Hepatocyte (in vitro differentiated cells): ENCODE measurements around the gene VWF. TPM values are rescaled to one million over a fixed set of nuclear protein-coding genes. Genes with fewer than 3 reads are reported as not detected.

Experiments used
- DNase-seq: peaks from one replicate; pipeline ENCODE4 v3.0.0-alpha.2; 2016; ENCODE audit warnings: low spot score
- H2AFZ ChIP-seq: fragments of 200-600 bp; sonication (generic); 2 replicates; pipeline ENCODE4 v1.6.0; 2016; ENCODE audit warnings: antibody characterized with exemption, mild to moderate bottlenecking
- H3K27ac ChIP-seq: fragments of 200-600 bp; sonication (generic); 2 replicates; pipeline ENCODE4 v1.5.1; 2016; ENCODE audit warnings: mild to moderate bottlenecking
- H3K27me3 ChIP-seq: fragments of 200-600 bp; sonication (generic); 2 replicates; pipeline ENCODE4 v1.6.1; 2016
- H3K36me3 ChIP-seq: fragments of 200-600 bp; sonication (generic); replicated peaks from 2 replicates; pipeline ENCODE4 v1.5.1; 2016; ENCODE audit warnings: low read depth; ENCODE audit not compliant: insufficient read depth
- H3K4me1 ChIP-seq: fragments of 200-600 bp; sonication (generic); 2 replicates; pipeline ENCODE4 v1.5.1; 2016; ENCODE audit warnings: mild to moderate bottlenecking, moderate library complexity; ENCODE audit not compliant: insufficient read depth
- H3K4me2 ChIP-seq: fragments of 200-600 bp; sonication (generic); 2 replicates; pipeline ENCODE4 v1.6.0; 2016
- H3K4me3 ChIP-seq: fragments of 200-600 bp; sonication (generic); 2 replicates; pipeline ENCODE4 v1.5.1; 2016; ENCODE audit warnings: mild to moderate bottlenecking
- H3K79me2 ChIP-seq: fragments of 200-600 bp; sonication (generic); 2 replicates; pipeline ENCODE4 v1.6.0; 2017; ENCODE audit warnings: mild to moderate bottlenecking
- H3K9me2 ChIP-seq: fragments of 200-600 bp; sonication (generic); replicated peaks from 2 replicates; pipeline ENCODE4 v1.6.0; 2017; ENCODE audit warnings: mild to moderate bottlenecking; ENCODE audit not compliant: insufficient read depth
- H3K9me3 ChIP-seq: fragments of 200-600 bp; sonication (generic); 2 replicates; pipeline ENCODE4 v1.5.1; 2016; ENCODE audit warnings: low read depth, mild to moderate bottlenecking
- H4K20me1 ChIP-seq: fragments of 200-600 bp; sonication (generic); 2 replicates; pipeline ENCODE4 v1.6.0; 2016; ENCODE audit warnings: mild to moderate bottlenecking; ENCODE audit not compliant: insufficient read depth, poor library complexity, severe bottlenecking
- CTCF ChIP-seq: fragments of 200-600 bp; sonication (generic); IDR thresholded peaks from 2 replicates; pipeline ENCODE4 v1.5.1; 2016; ENCODE audit warnings: antibody characterized with exemption, mild to moderate bottlenecking; ENCODE audit not compliant: poor library complexity
- EZH2 ChIP-seq: fragments of 200-600 bp; sonication (generic); IDR thresholded peaks from 2 replicates; pipeline ENCODE4 v1.6.1; 2016; ENCODE audit warnings: antibody characterized with exemption, mild to moderate bottlenecking, borderline replicate concordance
- EZH2phosphoT487 ChIP-seq: fragments of 200-600 bp; sonication (generic); IDR thresholded peaks from one replicate; pipeline ENCODE4 v1.6.1; 2018; ENCODE audit warnings: antibody characterized with exemption, mild to moderate bottlenecking, low read depth, moderate library complexity; ENCODE audit not compliant: unreplicated experiment, severe bottlenecking
- WGBS: methylation state at CpG from one replicate; pipeline ENCODE4 v1.1.6; 2016; ENCODE audit warnings: low lambda C conversion rate; ENCODE audit errors: missing lambda C conversion rate; 5-methylcytosine and 5-hydroxymethylcytosine counted together
- polyA plus RNA-seq: library from polyadenylated mRNA; unstranded; fragments of >200 nt; fragmentation: Nextera tagmentation; extraction: Ambion mirVana; gene quantifications from 2 replicates; pipeline ENCODE4 v1.2.1, GENCODE V29; 2016
- total RNA-seq: library from RNA; depleted of rRNA; stranded (reverse); fragments of >200 nt; gene quantifications from 2 replicates; pipeline ENCODE4 v1.2.3, GENCODE V29; 2014

The VWF gene
- total and polyA plus RNA-seq, 2 experiments from 2014 or later = 0.20 to 0.77 TPM

- Histone ChIP-seq H3K27me3 (no peaks in the 10 kb centered on the region), H4K20me1 (no peaks in the 10 kb centered on the region), H3K4me1 (no peaks in the 10 kb centered on the region), H3K9me3 (no peaks in the 10 kb centered on the region), H2AFZ (no peak overlapping the region), H3K4me2 (no peak overlapping the region), H3K27ac (no peak overlapping the region), H3K79me2 (no peaks in the 10 kb centered on the region), H3K36me3 (no peaks in the 10 kb centered on the region), H3K9me2 (no peaks in the 10 kb centered on the region), H3K4me3 (no peak overlapping the region)
- no peak for DNase-seq
- 90% methylated on average over 4 of the region's 4 CpGs for WGBS
- TF ChIP-seq CTCF (no peak), EZH2phosphoT487 (no peak), EZH2 (no peak)
These were observed 142.4 kb downstream of the VWF start for GRCh38 chr12:5982106-5982505.

- Histone ChIP-seq H3K27ac (no peak overlapping the region), H3K36me3 (no peaks in the 10 kb centered on the region), H3K4me3 (no peak overlapping the region), H3K4me1 (no peaks in the 10 kb centered on the region), H3K4me2 (no peak overlapping the region), H3K9me3 (no peaks in the 10 kb centered on the region), H3K79me2 (no peaks in the 10 kb centered on the region), H2AFZ (no peak overlapping the region), H4K20me1 (no peaks in the 10 kb centered on the region), H3K27me3 (peaks cover 7% of the 10 kb centered on the region), H3K9me2 (no peaks in the 10 kb centered on the region)
- no peak for DNase-seq
- 91% methylated on average over 6 of the region's 6 CpGs for WGBS
- TF ChIP-seq EZH2phosphoT487 = no peak
- TF ChIP-seq CTCF = no peak
- TF ChIP-seq EZH2 = no peak
These were observed 146.9 kb downstream of the VWF start for GRCh38 chr12:5977556-5977955.

- Histone ChIP-seq H3K27ac (no peak overlapping the region), H3K9me2 (no peaks in the 10 kb centered on the region), H3K4me3 (no peak overlapping the region), H3K4me1 (no peaks in the 10 kb centered on the region), H3K9me3 (no peaks in the 10 kb centered on the region), H3K36me3 (no peaks in the 10 kb centered on the region), H3K4me2 (no peak overlapping the region), H3K79me2 (no peaks in the 10 kb centered on the region), H3K27me3 (peaks cover 7% of the 10 kb centered on the region), H4K20me1 (no peaks in the 10 kb centered on the region), H2AFZ (no peak overlapping the region)
- 82% methylated on average over 6 of the region's 6 CpGs for WGBS
- TF ChIP-seq EZH2phosphoT487 (no peak), EZH2 (no peak), CTCF (no peak)
- DNase-seq = no peak
These were observed 147.8 kb downstream of the VWF start for GRCh38 chr12:5976711-5977110.

- DNase-seq = no peak
- Histone ChIP-seq H3K36me3 (no peaks in the 10 kb centered on the region), H3K27me3 (peaks cover 7% of the 10 kb centered on the region), H3K9me3 (no peaks in the 10 kb centered on the region), H2AFZ (no peak overlapping the region), H3K4me3 (no peak overlapping the region), H3K27ac (no peak overlapping the region), H3K4me1 (no peaks in the 10 kb centered on the region), H3K9me2 (no peaks in the 10 kb centered on the region), H3K4me2 (no peak overlapping the region), H3K79me2 (no peaks in the 10 kb centered on the region), H4K20me1 (no peaks in the 10 kb centered on the region)
- TF ChIP-seq EZH2 (no peak), CTCF (no peak), EZH2phosphoT487 (no peak)
- 92% methylated on average over 9 of the region's 9 CpGs for WGBS
These were observed 148.3 kb downstream of the VWF start for GRCh38 chr12:5976196-5976595.
